Measurements from ENCODE around the gene DHRS2.
"Not testable (repeated sequence)": the region's sequence is repeated elsewhere in the genome, so short reads cannot be mapped to it uniquely, and the experiment has no call there.

The DHRS2 gene

GRCh38 chr14:23605931-23606585, 30.1 kb upstream of the DHRS2 start:
- TF ChIP-seq CTCF (IDR thresholded peaks at IDR 0.05; ENCODE audit: low read length, missing control alignments): no peak
- no peak for DNase-seq (ENCODE audit: low read depth)
- no peak overlapping the region for H3K4me3 ChIP-seq (replicated peaks; ENCODE audit: low read depth, low read length)

DNA sequence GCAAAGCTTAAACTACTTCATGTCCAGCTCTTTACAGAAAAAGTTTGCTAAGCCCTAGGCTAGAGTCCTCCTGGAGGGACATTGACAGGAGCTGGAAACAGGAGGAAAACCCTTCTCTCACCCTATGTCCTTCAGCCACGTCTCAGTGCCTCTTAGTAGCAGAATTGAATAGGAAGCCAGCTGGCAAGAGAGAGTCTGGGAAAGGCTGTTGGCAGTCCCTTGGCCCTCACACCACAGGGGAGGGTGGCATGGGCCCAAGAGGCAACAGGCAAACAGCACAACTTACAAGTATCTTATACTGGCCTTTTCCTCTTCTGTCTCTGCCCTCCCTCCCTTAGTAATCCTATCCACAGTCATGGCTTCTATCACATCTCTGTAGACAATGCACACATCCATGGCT, 27.7 kb upstream of the DHRS2 start:
- DNase-seq (ENCODE audit: low read depth): no peak
- H3K4me3 ChIP-seq (replicated peaks; ENCODE audit: low read depth, low read length): no peak overlapping the region
- TF ChIP-seq CTCF (IDR thresholded peaks at IDR 0.05; ENCODE audit: low read length, missing control alignments): no peak

DNA sequence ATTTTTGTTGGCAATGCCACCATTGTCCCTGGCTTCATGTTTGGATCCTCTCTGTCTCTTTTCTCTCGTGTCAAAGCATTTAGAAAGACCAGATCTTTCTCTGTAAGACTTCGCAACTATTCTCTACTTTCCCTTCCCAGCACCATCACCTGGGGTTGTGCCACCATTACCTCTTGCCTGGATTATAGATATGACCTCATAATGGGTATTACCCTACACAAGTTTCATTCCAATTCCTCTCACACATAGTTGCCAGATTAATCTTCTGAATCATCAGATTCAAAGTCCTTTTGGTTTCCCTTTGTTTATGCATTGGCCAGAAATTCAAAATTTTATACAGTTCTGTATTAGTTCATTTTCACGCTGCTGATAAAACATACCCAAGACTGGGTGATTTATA, 27.2 kb upstream of the DHRS2 start:
- no peak for DNase-seq (ENCODE audit: low read depth)
- no peak overlapping the region for H3K4me3 ChIP-seq (replicated peaks; ENCODE audit: low read depth, low read length)
- TF ChIP-seq CTCF (IDR thresholded peaks at IDR 0.05; ENCODE audit: low read length, missing control alignments): no peak

GRCh38 chr14:23609411-23610089, 26.6 kb upstream of the DHRS2 start:
- not testable (repeated sequence) for H3K4me3 ChIP-seq (replicated peaks; ENCODE audit: low read depth, low read length); DNase-seq (ENCODE audit: low read depth)

DNA sequence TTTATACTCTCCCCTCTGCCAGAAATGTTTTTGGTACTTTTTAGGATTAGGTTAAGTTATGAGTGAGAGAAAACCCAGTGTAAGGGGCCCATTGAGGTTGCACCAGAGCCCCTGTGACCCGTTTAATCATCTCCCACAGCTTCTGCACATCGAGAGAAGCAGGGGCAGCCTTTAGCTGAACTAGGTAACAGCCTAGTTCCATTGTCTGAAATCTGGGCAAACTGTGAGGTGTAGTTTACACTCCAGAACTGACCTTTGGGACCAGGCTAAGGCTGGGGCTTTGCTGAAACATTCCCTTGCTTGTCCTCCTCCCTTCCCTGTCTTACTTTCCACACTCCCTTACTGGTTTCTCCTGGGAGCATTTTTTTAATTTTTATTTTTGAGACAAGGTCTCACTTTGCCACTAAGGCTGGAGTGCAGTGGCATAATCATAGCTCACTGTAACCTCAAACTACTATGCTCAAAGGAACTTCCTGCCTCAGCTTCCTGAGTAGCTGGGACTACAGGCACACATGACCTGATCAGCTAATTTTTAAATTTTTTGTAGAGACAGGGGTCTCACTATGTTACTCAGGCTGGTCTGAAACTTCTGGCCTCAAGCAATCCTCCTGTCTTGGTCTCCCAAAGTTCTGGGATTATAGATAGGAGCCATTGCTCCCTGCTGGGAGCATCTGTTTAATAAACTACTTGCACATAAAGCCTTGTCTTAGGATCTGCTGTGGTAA, 25.9 kb upstream of the DHRS2 start:
- DNase-seq (ENCODE audit: low read depth): no peak
- H3K4me3 ChIP-seq (replicated peaks; ENCODE audit: low read depth, low read length): no peak overlapping the region
- TF ChIP-seq CTCF (IDR thresholded peaks at IDR 0.05; ENCODE audit: low read length, missing control alignments): no peak

- DNase-seq (ENCODE audit: low read depth): no peak
- TF ChIP-seq CTCF (IDR thresholded peaks at IDR 0.05; ENCODE audit: low read length, missing control alignments): no peak
- H3K4me3 ChIP-seq (replicated peaks; ENCODE audit: low read depth, low read length): no peak overlapping the region
These were observed 25.3 kb upstream of the DHRS2 start for GRCh38 chr14:23610815-23611289.

DNA sequence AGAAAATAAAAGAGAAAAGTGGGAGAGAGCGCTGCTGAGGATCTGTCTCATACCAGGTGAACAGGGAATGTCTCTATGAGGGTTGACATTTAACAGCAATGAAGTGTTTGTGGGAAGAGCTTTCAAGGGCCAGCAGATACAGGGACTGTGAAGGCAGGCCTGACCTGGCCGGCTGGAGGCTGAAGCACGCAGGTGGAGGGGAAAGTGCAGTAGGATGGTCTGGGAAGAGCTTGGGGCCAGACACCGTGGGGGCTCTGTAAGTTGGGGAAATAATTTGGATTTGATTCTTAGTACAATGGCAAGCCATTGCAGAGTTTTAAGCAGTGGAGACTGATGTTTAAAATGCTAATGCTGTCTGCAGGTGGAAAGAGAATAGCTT, 23.8 kb upstream of the DHRS2 start:
- no peak overlapping the region for H3K4me3 ChIP-seq (replicated peaks; ENCODE audit: low read depth, low read length)
- TF ChIP-seq CTCF (IDR thresholded peaks at IDR 0.05; ENCODE audit: low read length, missing control alignments): no peak
- DNase-seq (ENCODE audit: low read depth): no peak
